HG02623 (cell line): ENCODE results near the gene RAB3IP.
"Not testable (repeated sequence)": the region's sequence is repeated elsewhere in the genome, so short reads cannot be mapped to it uniquely, and the experiment has no call there.

Source experiments
- ATAC-seq: cut with Tn5 transposase; IDR thresholded peaks from one replicate; pipeline ENCODE4 v1.9.1; 2021; ENCODE audit warnings: moderate library complexity; ENCODE audit not compliant: unreplicated experiment

The RAB3IP gene

DNA sequence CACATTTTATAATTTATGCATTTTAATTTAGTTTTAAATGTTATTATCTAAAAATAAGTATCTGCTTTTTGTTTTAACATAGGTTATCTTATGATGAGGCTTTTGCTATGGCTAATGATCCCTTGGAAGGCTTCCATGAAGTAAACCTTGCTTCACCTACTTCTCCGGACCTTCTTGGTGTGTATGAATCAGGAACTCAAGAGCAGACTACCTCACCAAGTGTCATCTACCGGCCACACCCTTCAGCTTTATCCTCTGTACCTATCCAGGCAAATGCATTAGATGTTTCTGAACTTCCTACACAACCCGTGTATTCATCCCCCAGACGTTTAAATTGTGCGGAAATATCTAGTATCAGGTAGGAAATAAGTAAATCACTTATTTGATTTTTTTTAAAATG lies 16.6 kb downstream of the RAB3IP start:
- no peak for ATAC-seq

DNA sequence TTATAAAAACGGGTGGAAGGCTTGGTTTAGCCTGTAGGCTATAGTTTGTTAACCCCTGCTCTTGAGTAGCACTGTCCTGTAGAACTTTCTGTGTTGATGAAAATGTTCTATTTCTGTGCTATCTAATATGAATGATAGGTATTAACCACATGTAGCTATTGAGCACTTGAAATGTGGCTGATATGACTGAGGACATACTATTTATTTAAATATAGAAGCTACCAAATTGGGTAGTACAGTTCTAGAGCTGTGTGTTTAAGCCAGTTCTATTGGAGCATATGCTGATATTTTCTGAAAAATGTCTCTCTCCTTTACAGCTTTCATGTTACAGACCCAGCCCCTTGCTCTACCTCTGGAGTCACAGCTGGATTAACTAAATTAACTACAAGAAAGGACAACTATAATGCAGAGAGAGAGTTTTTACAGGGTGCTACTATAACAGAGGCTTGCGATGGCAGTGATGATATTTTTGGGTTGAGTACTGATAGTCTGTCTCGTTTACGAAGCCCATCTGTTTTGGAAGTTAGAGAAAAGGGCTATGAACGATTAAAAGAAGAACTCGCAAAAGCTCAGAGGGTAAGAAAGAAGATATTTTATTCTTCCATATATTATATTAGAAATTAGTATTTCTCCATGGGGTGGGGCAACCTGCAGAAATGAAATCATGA lies 17.6 kb downstream of the RAB3IP start:
- ATAC-seq, result no peak

DNA sequence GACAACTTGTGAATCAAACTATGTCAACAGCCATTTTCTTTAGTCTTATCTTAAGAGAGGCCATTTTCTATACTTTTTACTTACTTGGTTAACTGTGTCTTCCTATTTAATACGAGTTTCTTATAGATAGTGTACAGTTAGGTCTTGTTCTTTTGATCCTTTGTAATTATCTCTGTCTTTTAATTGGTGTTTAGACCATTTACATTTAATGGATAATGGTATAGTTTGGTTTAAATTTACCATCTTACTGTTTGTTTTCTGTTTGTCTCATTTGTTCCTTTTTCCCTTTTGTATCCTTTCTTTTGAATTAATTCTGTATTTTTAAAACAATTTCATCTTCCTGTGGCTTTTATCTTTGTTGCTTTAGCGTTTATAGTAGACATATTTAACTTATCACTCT lies 19.4 kb downstream of the RAB3IP start:
- ATAC-seq, result no peak

DNA sequence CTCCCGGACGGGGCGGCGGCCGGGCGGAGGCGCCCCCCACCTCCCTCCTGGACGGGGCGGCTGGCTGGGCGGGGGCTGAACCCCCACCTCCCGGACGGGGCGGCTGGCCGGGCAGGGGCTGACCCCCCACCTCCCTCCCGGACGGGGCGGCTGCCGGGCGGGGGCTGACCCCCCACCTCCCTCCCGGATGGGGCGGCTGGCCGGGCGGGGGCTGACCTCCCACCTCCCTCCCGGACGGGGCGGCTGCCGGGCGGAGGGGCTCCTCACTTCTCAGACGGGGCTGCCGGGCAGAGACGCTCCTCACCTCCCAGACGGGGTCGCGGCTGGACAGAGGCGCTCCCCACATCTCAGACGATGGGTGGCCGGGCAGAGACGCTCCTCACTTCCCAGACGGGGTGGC lies 20.9 kb downstream of the RAB3IP start:
- ATAC-seq, result not testable (repeated sequence)

DNA sequence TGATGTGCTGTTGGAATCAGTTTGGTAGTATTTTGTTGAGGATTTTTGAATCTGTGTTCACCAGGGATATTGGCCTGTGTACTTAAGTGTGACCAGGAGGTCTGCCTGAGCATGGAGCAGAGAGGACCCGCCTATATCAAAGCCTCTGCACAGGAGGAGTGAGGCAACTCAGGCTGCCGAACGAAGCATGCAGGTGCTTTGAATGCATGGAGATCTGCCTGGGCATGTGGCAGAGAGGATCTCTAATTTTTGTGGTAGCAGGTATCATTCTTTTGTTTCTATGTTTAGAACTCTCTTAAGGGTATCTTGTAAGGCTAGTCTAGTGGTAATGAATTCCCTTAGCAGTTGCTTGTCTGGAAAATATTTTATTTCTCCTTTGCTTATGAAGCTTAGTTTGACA lies 26.9 kb downstream of the RAB3IP start:
- no peak for ATAC-seq

DNA sequence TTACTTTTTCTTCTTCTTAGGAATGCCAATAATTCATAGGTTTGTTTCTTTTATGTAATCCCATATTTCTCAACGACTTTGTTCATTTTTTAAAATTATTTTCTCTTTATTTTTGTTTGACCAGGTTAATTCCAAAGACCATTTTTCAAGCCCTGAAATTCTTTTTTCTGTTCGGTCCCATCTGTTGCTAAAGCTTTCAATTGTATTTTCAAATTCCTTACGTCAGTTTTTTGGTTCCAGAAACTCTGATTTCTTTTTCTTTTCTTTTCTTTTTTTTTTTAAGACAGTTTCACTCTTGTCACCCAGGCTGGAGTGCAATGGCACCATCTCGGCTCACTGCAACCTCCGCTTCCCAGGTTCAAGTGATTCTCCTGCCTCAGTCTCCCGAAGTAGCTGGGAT lies 27.6 kb downstream of the RAB3IP start:
- no peak for ATAC-seq

DNA sequence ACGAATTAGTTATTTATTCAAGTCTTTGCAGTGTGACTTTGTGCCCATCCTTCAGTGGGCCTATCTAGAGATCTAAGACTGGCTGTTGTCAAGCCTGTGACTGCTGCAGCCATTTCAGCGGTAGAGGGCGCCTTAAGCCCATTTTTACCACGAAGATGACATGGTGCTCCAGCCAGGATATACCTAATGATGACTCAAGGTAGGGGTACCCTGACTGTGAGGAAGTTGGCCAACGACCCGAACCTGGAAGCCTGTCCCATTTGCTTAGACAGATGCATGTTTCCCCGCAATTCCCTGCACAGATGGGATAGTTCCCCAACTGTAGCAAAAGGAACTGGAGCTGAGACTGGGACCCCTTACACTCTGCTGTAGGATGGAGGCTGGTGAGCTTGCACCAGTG lies 41.3 kb downstream of the RAB3IP start:
- ATAC-seq, result no peak

DNA sequence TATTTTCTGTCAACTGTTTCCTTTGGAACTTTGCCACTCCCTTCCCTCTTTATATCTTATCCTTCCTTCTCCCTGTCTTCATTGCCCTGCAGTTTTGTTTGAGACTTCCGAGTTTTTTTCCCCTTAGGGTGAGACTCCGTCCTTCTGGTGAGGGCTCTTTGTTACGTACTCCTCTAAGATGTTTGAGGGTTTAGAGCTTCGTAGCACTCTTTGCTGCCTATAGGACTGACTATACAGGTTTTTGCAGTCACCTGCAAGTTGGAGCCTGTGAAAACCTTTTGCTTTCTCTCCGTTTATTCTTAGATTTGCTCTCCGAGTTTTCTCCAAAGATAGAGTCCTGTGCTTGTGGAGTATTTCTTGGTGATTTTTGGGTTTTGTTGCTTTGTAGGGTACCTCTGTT lies 44.7 kb downstream of the RAB3IP start:
- no peak for ATAC-seq

DNA sequence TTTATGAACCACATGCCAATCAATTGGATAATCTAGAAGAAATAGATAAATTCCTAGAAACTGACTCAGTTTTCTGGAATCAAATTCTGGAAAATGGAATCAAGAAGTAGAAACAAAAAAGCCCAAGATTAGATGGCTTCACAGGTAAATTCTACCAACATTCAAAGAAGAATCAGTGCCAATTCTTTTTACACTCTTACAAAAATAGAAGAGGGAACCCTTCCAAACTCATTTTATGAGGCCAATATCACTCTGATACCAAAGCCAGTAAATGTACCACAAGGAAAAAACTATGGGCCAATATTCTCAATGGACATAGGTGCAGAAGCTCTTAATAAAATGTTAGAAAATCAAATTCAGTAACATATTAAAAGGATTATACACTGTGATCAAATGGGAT lies 50.7 kb downstream of the RAB3IP start:
- ATAC-seq, result no peak

DNA sequence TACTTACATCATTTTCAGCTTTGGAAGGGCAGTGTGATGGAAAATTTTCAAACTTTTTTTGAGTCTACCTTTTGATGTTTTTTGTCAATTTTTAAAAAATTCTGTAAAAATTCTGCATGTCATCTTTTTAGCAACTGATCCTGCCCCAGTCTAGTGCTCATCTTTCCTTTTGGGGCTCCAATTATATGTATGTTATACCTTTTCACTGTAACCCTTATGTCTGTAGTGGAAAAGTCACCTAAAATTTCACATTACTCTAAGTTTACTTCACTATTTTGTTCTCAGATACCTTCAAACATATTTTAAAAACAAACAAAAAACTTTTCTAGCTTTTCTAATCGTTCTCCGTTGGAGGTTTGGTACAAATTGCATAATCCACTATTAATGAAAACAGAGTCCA lies 53.9 kb downstream of the RAB3IP start:
- no peak for ATAC-seq

DNA sequence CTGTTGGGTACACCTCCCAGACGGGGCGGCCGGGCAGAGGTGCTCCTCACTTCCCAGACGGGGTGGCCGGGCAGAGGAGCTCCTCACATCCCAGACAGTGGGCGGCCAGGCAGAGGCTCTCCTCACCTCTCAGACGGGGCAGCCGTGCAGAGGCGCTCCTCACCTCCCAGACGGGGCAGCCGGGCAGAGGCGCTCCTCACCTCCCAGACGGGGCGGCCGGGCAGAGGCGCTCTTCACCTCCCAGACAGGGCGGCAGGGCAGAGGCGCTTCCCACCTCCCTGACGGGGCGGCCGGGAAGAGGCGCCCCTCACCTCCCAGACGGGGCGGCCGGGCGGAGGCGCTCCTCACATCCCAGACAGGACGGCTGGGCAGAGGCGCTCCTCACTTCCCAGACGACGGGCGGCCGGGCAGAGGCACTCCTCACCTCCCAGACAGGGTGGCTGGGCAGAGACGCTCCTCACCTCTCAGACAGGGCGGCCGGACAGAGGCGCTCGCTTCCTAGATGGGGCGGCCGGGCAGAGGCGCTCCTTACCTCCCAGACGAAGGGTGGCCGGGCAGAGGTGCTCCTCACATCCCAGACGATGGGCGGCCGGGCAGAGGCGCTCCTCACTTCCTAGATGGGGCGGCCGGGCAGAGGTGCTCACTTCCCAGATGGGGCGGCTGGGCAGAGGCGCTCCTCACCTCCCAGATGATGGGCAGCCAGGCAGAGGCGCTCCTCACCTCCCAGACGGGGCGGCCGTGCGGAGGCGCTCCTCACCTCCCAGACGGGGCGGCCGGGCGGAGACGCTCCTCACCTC lies 68.6 kb downstream of the RAB3IP start:
- ATAC-seq, result not testable (repeated sequence)

DNA sequence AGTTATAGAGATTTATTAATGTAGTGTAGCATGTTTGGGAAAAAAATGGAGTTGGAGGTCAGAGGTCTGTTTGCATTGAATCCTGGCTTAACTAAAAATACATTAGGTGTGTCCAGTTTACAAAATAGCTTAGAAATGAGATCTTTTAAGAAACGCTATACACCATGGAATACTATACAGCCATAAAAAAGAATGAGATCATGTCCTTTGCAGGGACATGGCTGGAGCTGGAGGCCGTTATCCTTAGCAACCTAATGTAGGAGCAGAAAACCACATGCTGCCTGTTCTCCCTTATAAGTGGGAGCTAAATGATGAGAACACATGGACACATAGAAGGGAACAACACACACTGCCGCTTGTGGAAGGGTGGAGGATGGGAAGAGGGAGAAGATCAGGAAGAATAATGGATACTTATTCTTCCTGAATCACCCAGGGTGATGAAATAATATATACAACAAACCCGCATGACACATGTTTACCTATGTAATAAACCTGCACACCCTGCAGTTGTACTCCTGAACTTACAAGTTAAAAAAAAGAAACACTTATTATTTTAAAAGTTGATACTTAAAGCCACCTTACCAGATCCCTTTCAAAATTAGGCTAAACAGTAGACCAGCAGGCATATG lies 72.3 kb downstream of the RAB3IP start:
- no peak for ATAC-seq

DNA sequence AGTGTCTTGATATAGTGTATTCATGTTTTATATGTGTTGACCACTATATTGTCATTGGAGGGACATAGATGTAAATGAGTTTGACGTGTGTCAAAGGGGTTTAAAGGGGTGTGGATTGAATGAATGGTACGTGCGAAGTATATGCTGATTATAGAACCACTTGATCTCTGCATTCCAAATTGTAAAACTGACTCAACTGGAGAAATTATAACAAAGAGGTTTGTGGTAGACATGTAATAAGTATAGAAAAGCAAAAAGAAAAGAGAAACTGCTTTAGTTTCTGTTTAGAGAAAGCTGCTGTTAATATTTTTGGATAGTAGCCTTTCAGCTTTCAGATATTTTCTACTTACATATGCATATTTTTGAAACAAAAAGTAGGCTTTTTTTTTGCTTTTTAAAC lies 77.4 kb downstream of the RAB3IP start:
- ATAC-seq, result no peak

DNA sequence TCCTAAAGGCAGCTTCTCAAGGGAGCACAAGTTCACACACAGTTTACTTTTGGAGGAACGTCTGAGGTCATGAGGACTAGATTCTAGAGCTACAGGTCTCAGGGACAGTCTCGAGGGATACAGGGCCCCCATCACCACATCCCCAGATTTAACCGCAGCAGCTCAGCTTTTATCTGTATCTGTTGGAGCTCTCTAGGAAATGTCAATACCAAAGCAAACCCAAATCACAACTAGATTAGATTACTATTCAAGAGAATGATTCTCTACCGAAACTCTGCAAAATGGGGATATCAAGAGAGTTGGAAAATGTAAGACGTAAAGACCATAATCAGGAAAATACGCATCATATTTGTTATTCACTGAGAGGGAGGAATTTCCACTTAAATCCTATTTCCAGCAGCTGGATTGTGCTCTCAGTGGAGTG lies 82.4 kb downstream of the RAB3IP start:
- no peak for ATAC-seq

DNA sequence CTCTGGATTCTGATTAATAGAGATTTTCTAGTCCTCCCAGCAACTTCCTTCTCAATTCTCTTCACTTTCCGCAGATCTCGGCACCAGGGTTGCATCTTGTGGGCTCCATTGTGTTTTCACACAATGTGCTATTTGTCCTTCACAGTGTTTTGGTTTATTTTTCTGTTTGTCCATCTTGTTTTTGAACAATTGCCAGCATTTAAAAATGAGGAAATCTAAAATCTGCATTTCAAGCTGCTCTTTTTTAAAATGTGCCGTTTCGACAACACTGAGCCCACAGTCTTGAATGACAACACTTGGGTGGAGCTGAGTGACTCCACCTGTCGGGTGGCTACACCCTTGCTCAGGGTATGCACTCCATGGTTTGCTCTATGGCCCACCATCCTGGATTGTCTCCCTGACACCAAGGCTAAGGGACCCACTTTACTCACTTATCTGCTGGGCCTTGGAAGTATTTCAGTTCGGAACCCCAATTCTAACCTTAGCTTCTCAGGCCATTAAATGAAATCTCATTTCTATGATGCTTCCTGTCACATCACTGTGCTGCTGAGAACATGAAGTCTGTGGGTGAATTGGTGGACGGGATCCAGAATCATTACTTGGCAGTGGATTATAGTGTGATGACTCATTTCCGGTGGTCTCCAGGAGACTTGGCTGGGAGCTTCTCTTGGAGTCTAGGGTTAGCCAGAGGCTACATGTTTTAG lies 82.9 kb downstream of the RAB3IP start:
- ATAC-seq, result no peak

DNA sequence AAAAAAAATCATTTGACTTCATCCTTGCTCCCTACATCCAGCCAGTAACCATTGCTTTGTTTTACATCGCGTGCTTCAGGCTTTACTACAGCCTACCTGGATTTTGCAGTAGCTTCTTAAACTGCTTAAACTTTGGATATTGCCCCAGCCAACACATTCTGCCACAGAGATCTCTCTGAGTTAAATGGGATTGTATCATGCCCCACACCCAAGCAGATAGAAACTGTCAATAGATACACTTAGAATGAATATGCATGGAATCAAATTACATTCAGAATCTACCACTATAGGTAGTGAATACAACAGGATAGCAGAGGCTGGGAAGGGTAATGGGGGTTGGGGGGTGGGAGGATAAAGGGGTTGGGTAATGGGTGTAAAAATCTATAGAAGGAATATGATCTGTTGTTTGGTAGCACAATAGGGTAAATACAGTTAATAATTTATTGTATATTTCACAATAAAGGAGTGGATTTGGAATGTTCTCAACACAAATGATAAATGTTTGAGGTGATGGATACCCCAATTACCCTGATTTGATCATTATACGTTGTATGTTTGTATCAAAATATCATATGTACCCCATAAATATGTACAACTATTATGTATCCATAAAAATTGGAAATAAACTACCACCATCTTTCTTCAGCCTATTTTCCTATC lies 83.7 kb downstream of the RAB3IP start:
- no peak for ATAC-seq

DNA sequence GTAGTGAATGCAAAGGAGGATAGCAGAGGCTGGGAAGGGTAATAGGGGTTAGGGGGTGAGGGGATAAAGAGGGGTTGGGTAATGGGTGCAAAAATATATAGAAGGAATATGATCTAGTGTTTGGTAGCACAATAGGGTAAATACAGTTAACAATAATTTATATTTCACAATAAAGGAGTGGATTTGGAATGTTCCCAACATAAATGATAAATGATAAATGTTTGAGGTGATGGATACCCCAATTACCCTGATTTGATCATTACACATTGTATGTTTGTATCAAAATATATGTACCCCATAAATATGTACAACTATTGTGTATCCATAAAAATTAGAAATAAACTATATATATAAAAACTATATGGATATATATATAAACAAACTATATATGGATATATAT lies 85.4 kb downstream of the RAB3IP start:
- ATAC-seq, result no peak

DNA sequence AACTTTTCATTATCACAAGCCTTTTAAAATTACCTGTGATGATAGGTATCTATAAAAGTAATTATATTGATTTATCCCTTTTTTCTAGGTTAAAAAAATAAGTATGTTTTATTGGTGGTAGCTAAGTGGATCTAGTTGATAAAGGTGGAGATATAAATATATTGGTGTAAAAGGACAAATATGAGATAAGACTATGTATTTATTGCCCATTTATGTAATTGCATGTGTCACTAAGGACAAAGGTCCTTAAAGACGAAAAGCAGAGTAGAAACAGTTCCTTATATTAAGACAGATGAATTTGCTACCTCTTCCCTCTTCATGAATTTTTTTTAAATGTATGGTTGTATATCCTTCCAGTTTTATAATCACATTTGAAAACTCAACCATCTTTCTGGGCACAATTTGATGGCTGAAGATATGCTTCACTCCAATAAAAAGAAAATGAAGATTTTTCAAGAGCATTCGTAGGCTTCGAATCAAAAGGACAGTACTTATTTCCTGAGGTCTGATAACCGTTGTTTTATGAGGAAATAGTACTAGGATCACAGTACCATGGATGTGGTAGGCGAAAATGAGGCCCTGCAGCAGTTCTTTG lies 86.4 kb downstream of the RAB3IP start, which contains the start of gene MYRFL:
MYRFL (plus strand) TSS at position 262 of the 595 bp plus-strand sequence; CDS start at position 553, 291 bp downstream.
- no peak for ATAC-seq

DNA sequence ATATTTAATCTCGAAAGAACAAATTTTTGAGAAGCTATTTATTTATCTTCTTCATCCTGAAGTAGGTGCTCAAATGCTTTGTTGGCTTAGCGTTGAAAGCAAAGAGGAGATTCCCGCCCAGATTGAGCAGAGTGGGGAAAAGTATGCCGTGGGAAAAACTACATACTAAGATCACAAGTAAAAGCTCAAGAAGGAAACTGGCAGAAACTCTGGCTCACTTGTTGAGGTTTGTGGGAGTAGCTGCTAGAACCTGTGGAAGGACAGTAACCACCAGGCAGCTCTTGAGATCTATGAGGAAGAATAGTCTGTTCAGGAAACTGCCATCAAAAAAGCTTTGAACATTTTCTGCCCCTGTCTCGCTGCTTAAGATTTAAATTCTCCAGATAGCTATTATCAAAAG lies 90.2 kb downstream of the RAB3IP start:
- ATAC-seq, result no peak

DNA sequence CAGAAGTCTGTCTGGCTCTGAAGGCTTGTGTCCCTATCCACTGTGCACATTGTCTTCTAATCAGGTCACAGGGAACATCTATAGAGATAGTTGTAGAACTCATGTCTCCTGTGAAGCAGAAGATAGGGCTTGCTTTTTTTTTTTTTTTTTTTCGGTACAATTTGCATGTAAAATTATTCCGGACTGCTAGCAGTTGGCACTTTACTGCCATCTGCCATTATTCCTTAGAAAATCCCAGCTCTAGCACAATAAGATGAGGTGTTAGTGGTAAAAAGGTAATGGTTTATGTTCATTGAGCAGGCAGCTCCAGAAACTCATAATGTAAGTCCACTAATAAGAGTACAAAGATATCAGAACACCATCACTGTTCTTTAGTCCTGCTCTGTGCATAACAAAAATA lies 95.0 kb downstream of the RAB3IP start:
- ATAC-seq, result no peak

DNA sequence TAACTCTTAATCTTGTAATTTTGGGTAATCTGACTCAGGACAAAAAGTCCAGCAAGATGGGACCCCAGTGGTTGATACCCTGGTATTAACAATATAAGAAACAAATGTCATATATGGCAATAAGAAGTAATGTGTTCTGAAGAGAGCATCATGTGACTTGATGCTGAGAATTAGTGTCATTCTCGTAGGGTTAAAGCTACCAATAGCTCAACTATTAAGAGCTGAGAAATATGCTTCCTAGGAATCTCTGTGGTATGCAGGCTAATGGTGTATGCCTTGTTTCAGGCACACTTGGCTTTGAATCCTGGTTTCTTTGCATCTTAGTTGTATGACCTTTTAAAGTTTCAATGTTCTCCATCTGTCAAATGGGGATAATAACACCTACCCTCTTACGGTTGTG lies 95.5 kb downstream of the RAB3IP start:
- ATAC-seq, result no peak
